ENCODE data around the gene SORT1. TPM values are rescaled to one million over a fixed set of nuclear protein-coding genes. Genes with fewer than 3 reads are reported as not detected.

SORT1 gene
- total RNA-seq, 4 donors from 2014 or later = 24.8 to 124 (median 96.0) TPM

DNA sequence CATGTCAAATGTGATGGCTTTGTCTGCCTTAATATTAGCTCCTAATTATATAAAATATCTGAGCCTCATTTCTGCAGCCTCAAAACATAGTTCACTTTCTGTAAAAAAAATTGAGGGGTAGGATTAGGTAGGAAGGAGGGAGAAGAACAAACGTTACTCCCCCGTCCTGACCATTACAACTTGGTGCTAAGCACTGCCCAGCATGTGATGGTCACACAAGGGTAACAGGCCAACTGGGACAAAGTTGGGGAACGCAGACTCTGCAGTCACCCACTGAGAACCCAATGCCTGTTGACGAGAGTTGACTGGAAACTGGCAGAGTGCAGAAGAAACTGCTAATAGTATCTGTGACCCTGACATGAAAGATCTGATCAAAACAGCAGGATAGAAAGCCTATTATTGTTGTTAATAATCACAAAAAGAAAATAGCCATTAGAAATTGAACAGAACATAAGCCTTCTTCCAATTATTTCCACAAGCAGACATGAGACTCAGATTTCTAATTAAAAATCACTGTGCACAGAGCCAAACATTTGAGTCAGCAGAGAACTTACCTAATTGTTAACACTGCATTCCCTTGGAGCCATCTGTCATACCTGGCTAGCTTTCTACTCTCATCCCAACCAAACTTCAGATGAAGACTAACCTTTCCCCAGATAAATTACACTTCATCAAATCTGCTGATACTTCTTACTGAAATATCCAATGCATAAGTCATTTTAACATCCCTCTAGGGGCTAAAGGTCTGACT lies 5.5 kb downstream of the SORT1 start:
- TF ChIP-seq, protein P1, sequence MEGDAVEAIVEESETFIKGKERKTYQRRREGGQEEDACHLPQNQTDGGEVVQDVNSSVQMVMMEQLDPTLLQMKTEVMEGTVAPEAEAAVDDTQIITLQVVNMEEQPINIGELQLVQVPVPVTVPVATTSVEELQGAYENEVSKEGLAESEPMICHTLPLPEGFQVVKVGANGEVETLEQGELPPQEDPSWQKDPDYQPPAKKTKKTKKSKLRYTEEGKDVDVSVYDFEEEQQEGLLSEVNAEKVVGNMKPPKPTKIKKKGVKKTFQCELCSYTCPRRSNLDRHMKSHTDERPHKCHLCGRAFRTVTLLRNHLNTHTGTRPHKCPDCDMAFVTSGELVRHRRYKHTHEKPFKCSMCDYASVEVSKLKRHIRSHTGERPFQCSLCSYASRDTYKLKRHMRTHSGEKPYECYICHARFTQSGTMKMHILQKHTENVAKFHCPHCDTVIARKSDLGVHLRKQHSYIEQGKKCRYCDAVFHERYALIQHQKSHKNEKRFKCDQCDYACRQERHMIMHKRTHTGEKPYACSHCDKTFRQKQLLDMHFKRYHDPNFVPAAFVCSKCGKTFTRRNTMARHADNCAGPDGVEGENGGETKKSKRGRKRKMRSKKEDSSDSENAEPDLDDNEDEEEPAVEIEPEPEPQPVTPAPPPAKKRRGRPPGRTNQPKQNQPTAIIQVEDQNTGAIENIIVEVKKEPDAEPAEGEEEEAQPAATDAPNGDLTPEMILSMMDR (IDR thresholded peaks at IDR 0.05) = no peak
- no peak for TF ChIP-seq POLR2A (IDR thresholded peaks at IDR 0.05)
- no peak for DNase-seq
- peak overlapping the region in 3 of 4 donors; percentile 72 to 92 (median 84) for H3K27ac ChIP-seq
- peak overlapping the region in 2 of 4 donors; percentile 22 to 24 for H3K4me3 ChIP-seq
- H3K27me3 ChIP-seq = no peaks in the 10 kb centered on the region
- H3K9me3 ChIP-seq = no peaks in the 10 kb centered on the region
- peaks cover 0 to 43% (median 8%) of the 10 kb centered on the region in 4 donors for H3K4me1 ChIP-seq
- H3K36me3 ChIP-seq = no peaks in the 10 kb centered on the region

DNA sequence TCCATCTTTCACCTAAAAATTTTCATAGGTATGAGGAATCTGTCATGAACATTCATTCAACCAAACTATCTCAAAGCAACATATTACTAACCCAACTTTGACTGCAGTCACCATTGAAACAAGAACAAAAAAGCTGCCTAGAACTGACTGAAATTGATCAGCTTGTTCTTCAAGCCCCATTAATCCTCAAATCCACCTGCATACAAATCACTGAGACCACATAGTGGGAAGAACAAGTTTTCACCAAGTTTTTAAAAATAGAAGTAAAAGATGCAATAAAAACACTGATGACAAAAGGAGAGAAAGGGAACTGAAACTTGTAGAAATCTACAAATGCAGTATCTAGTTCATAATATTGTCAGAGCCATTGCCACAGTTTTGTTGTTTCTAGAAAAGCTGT lies 6.1 kb downstream of the SORT1 start:
- Histone ChIP-seq H3K4me1 (peaks cover 0 to 43% (median 8%) of the 10 kb centered on the region in 4 donors), H3K27ac (peak overlapping the region; percentile 19 to 92 (median 78)), H3K27me3 (no peaks in the 10 kb centered on the region), H3K4me3 (no peak overlapping the region), H3K36me3 (no peaks in the 10 kb centered on the region), H3K9me3 (no peaks in the 10 kb centered on the region)
- no peak for TF ChIP-seq POLR2A (IDR thresholded peaks at IDR 0.05)
- TF ChIP-seq, protein P1 (IDR thresholded peaks at IDR 0.05) = no peak
- no peak for DNase-seq

DNA sequence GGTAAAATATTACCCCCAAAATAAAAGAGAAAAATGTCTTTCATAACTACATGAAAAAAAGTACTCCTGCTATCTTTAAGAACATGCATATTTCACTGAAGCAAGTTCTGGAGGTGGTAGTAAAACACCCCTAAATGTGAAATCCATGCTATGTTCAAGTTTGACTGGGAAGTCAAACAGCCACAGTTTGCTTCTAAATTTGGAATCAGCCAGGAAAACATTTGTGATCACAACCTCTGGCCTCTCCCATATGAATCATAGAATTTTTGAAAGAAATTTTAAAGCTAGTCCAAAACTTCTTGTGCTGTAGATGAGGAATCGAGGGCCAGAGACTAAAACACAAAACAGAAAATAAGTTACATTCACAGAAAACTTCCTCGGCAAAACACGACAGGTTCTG lies 6.6 kb downstream of the SORT1 start:
- Histone ChIP-seq H3K9me3 (no peaks in the 10 kb centered on the region), H3K36me3 (no peaks in the 10 kb centered on the region), H3K27ac (peak overlapping the region; percentile 19 to 92 (median 78)), H3K4me3 (no peak overlapping the region), H3K27me3 (no peaks in the 10 kb centered on the region), H3K4me1 (peaks cover 0 to 48% (median 8%) of the 10 kb centered on the region in 4 donors)
- no peak for TF ChIP-seq POLR2A (IDR thresholded peaks at IDR 0.05)
- TF ChIP-seq, protein P1 (IDR thresholded peaks at IDR 0.05) = no peak
- no peak for DNase-seq

DNA sequence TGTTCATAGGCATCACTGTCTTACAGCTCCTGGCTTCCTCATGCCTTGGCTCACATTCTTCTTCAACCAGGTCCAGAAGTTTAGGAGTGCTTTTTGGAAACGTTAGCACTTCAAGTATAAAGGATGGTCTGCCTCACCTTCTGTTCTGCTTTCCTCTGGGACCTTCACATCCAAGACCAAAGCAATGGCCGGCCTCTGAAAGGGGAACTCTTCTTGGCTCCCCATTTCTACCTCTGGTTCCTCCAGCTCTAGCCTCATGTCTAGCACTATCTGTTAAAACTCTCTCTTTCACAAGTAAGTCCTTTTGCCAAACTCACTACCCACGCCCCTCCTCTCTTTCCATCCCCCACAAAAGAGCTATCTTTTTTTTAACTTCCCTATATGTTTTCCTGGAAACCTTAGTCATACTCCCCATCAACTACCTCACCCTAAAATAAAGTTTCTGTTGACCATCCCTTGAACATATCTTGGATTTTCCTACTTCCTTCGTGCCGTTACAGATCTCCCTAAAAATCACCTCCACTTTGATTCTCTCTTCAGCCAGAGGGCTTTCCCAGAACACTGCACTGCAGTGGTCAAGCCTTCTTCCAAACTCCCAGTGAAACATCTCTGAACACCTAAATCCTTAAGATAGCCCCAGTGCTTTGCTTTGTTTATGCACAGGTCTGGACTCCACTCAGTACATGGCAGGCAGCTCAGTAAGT lies 7.9 kb downstream of the SORT1 start:
- TF ChIP-seq, protein P1 (IDR thresholded peaks at IDR 0.05) = no peak
- no peak for TF ChIP-seq POLR2A (IDR thresholded peaks at IDR 0.05)
- peak overlapping the region in 2 of 4 donors; percentile 45 to 92 for H3K27ac ChIP-seq
- H3K9me3 ChIP-seq = no peaks in the 10 kb centered on the region
- no peak overlapping the region for H3K4me3 ChIP-seq
- no peaks in the 10 kb centered on the region for H3K36me3 ChIP-seq
- no peaks in the 10 kb centered on the region for H3K27me3 ChIP-seq
- H3K4me1 ChIP-seq = peaks cover 0 to 42% (median 8%) of the 10 kb centered on the region in 4 donors
- DNase-seq = no peak

DNA sequence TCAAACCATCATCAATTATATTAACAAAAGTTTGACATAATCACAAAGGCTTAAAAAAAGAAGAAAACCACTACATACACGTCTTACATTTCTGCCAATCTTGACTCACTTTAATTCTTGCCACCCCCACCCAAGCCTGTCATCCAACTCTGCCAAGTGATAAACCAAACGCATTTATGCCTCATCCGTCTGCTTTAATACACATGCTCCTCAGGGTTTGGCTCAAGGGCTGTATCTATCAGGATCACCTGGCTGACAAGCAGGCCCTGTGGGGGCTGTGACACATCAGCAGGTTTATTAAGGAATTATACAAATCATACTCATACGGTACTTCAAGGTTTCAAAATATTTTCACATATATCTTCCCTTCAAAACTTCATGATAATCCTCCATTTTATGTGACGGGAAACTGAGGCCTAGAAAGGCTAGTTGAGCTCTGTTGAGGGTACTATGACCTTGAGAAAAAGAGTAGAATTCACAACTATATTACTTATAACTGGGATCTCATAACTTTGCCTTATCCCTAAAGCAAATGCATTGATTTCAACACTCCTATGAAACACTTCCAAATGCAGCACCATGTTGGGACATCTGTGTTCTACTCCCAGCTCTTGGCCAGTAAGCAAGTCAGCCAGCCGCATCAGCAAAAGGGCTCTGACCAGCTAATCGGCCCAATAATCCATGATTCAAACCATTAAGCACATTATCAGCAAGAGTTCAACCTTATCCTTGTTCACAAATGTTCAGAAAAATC lies 8.7 kb downstream of the SORT1 start:
- TF ChIP-seq, protein P1 (IDR thresholded peaks at IDR 0.05) = no peak
- no peak for TF ChIP-seq POLR2A (IDR thresholded peaks at IDR 0.05)
- peaks cover 0 to 37% (median 8%) of the 10 kb centered on the region in 4 donors for H3K4me1 ChIP-seq
- no peak for DNase-seq
- no peaks in the 10 kb centered on the region for H3K27me3 ChIP-seq
- no peak overlapping the region for H3K4me3 ChIP-seq
- no peaks in the 10 kb centered on the region for H3K9me3 ChIP-seq
- H3K36me3 ChIP-seq = no peaks in the 10 kb centered on the region
- peak overlapping the region in 2 of 4 donors; percentile 45 to 92 for H3K27ac ChIP-seq

Data from Peyer's patch (tissue), 4 donors.